ENCODE measurements around the gene OPA3.
A peak's percentile ranks its signal among the peaks of the same experiment; 100 is the strongest.

Gene OPA3

DNA sequence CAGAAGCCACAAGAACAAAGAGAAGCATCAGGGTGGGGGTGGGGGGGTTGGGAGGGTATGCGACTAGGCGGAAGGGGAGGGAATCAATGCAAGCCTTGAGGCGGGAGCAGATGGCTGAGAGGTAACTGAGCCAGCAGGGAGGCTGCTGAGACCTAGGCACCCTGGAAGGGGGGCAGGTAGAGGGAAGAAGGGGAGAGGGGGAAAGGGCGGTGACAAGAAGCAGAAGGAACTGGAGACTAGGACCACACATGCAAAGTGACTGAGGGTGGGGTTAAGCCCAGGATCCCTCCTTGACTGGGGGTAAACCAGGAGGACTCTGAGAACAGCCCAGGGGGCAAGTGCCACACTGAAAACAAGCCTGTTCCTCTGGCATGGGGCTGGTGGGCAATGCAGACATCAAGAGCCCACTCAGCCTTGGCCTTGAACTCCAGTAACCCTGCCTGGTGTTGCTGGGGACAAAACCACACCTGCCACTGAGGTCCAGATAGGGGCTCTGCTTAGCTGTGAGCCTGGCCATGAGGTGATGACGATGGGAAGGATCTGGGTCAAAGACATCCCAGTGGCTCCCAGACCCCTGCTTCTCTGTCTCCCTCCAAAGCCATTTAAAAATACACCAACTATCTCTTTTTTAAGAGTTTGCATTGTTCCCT lies 20.3 kb downstream of the OPA3 start:
- DNase-seq (ENCODE audit: low read depth): no peak

- DNase-seq (ENCODE audit: low read depth): no peak
Observed at GRCh38 chr19:45560686-45561085, 23.9 kb downstream of the OPA3 start.

GRCh38 chr19:45560038-45560437 lies 24.6 kb downstream of the OPA3 start:
- DNase-seq (ENCODE audit: low read depth): no peak

GRCh38 chr19:45558399-45558878 lies 26.2 kb downstream of the OPA3 start:
- peak; percentile 31 for DNase-seq (ENCODE audit: low read depth)

DNA sequence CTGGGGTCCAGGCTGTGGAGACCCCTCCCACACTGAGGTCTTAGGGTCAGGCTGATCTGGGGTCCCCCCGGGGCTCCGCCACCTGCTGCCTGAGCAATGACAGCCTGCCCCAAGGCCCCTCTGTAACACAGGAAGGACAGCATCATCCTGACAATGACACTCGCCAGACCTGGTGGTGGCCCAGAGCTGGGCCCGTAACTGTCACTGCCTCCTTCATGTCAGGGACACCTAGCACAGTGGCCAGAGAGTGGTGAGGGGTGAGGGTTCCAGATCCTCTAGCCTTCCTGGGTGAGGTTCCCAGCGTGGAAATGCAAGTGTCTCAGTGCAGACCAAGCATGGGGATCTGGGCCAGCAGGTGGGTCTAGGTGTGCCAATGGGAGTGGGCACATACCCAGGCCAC lies 27.8 kb downstream of the OPA3 start:
- DNase-seq (ENCODE audit: low read depth): no peak

- DNase-seq (ENCODE audit: low read depth): no peak
Observed at GRCh38 chr19:45554481-45554880, 30.1 kb downstream of the OPA3 start.

GRCh38 chr19:45553464-45553863 lies 31.1 kb downstream of the OPA3 start:
- no peak for DNase-seq (ENCODE audit: low read depth)

- no peak for DNase-seq (ENCODE audit: low read depth)
Observed at GRCh38 chr19:45547965-45548609, 36.5 kb downstream of the OPA3 start.

GRCh38 chr19:45547211-45547770 lies 37.3 kb downstream of the OPA3 start:
- DNase-seq (ENCODE audit: low read depth): no peak

GRCh38 chr19:45542234-45542668 lies 42.4 kb downstream of the OPA3 start:
- no peak for DNase-seq (ENCODE audit: low read depth)

GRCh38 chr19:45539459-45539858 lies 45.1 kb downstream of the OPA3 start:
- no peak for DNase-seq (ENCODE audit: low read depth)

- DNase-seq (ENCODE audit: low read depth): no peak
Observed at GRCh38 chr19:45531349-45531748, 53.3 kb downstream of the OPA3 start.

- DNase-seq (ENCODE audit: low read depth): no peak
Observed at GRCh38 chr19:45529420-45529785, 55.2 kb downstream of the OPA3 start.

GRCh38 chr19:45528744-45529419 lies 55.7 kb downstream of the OPA3 start:
- no peak for DNase-seq (ENCODE audit: low read depth)

DNA sequence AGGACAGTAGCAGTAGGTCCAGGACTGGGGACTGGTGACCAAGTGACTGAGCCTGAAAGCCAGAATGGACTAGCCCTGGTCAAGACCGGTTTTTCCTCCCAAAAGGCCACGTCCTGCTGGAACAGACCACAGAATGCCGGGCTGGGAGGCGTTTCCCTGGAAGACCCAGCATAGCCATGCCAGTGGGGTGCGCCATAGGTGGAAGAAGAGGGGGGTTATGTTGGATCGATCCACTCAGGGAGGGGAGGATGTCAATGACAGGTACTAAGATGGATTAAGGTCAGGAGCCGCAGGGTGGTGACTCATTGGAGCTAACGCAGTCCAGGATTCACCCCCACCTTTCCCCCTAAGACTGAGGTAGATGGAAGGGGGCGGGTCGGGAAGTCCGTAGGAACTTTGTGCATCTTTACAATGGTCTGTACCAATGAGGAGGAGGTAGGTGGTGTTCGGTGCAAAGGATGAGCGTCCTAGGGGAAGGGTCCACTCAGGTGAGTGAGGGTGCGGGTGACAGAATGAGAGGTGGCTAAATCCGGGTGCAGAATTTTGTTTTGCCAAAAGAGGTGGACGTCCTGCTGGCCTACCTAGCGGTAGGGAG lies 56.4 kb downstream of the OPA3 start:
- DNase-seq (ENCODE audit: low read depth): no peak

GRCh38 chr19:45527731-45528130 lies 56.9 kb downstream of the OPA3 start:
- no peak for DNase-seq (ENCODE audit: low read depth)

- no peak for DNase-seq (ENCODE audit: low read depth)
Observed at GRCh38 chr19:45526971-45527370, 57.6 kb downstream of the OPA3 start.

DNA sequence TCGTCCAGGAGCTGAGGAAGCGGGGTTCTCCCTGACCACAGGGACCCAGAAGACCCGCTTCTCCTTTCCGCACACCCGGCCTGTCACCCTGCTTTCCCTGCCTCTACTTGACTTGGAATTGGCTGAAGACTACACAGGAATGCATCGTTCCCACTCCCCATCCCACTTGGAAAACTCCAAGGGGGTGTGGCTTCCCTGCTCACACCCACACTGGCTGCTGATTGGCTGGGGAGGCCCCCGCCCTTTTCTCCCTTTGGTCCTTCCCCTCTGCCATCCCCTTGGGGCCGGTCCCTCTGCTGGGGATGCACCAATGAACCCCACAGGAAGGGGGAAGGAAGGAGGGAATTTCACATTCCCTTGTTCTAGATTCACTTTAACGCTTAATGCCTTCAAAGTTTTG lies 58.5 kb downstream of the OPA3 start:
- no peak for DNase-seq (ENCODE audit: low read depth)

DNA sequence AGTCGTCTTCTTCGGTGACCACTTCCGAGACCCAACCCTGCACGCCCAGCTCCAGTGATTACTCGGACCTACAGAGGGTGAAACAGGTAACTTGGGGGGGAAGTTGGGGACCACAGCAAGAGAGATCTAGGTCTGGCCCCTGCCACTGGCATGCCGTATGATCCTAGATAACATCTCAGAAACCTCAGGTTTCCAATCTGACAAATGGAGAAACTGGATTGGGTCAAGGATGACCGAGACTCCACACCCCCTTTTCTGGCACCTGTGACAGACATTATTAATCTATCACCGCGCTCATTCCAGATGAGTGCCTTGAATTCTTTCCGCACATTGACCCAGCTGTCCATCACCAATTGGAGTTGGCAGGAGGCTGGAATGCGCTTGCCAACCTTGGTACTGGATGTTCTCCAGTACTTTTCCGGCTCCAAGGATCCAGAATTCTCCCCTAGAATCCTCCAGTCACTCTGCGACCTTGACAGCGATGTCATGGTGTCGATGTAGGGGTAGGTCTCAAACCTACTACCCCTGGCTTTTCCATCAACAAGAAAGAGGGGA lies 60.0 kb downstream of the OPA3 start:
- no peak for DNase-seq (ENCODE audit: low read depth)

DNA sequence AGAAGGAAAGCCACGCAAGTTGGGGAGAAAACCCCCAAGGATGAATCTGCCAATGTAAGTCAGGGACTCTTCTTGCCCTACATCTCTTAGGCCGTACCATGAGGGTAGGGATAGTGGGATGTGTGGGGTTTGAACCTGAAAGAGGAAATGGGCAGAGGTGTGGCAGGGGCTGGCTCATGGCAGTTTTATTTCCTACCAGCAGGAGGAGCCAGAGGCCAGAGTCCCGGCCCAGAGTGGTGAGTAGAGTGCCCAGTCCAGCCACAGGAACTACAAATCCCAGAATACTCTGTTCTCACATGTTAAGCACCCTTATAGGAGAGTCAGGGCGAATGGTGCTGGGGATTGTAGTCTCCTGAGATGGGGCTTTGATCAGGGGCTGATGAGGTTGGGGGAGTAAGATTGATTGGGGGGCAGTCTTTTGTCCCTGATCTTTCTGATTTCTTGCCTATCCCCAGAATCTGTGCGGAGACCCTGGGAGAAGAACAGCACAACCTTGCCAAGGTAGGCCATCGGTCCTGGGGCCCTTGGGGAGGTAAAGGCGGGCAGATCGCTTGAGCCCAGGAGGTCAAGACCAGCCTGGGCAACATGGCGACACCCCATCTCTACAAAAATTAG lies 60.9 kb downstream of the OPA3 start:
- DNase-seq (ENCODE audit: low read depth): peak; percentile 52

DNA sequence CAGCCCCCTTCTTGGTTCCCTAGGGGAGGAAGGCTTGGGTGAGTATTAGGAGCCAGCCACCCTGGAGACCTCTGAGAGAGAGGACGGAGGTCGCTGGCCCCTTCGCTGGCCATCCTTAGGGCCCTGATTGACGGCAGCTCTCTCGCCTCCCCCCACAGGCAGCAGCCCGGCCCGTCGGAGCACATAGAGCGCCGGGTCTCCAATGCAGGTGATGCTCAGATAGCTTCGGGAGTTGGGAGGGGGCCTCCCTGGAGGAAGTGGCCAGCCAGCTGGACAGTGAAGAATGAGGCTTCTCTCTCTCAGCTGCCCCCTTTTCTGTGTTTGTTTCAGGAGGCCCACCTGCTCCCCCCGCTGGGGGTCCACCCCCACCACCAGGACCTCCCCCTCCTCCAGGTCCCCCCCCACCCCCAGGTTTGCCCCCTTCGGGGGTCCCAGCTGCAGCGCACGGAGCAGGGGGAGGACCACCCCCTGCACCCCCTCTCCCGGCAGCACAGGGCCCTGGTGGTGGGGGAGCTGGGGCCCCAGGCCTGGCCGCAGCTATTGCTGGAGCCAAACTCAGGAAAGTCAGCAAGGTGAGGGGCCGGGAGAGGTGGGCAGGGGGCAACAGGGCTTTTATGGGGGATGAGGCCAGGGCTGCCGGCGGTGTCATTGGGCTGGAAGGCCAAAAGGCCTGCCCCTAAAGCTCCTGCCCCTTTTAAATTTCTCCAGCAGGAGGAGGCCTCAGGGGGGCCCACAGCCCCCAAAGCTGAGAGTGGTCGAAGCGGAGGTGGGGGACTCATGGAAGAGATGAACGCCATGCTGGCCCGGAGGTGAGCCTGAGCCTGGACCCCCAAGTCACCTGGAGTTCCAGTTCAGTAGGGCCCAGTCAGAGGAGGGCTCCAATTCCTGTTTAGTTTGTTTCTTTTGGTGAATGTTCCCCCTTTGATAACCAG lies 62.3 kb downstream of the OPA3 start:
- no peak for DNase-seq (ENCODE audit: low read depth)

Data from stimulated activated CD8-positive, alpha-beta memory T cell treated with anti-CD3 and anti-CD28 coated beads, Interleukin-4, amount 100 ng/mL, for 24 hours (primary cell).